GM12873 (cell line): ENCODE results near the gene CYS1.

Source experiments
- CTCF ChIP-seq: IDR thresholded peaks from 2 replicates; pipeline ENCODE4 v1.5.1; 2012; ENCODE audit warnings: low read depth, mild to moderate bottlenecking, moderate library complexity, low read length, control low read depth; ENCODE audit not compliant: insufficient read depth; ENCODE audit errors: missing control alignments

The CYS1 gene

GRCh38 chr2:10079870-10080535 lies at the start of gene CYS1:
Gene CYS1 (minus strand): TSS chr2:10080411. CDS start chr2:10080223, 188 bp downstream.
- TF ChIP-seq CTCF: no peak

- TF ChIP-seq CTCF: no peak
These were observed 49.3 kb upstream of the CYS1 start for GRCh38 chr2:10129490-10129889.

GRCh38 chr2:10128420-10128819 lies 48.2 kb upstream of the CYS1 start:
- TF ChIP-seq CTCF: no peak

- TF ChIP-seq CTCF: no peak
These were observed 46.4 kb upstream of the CYS1 start for GRCh38 chr2:10126632-10127026.

GRCh38 chr2:10125842-10126631 lies 45.8 kb upstream of the CYS1 start:
- no peak for TF ChIP-seq CTCF

- peak; percentile 57 for TF ChIP-seq CTCF
These were observed 44.4 kb upstream of the CYS1 start for GRCh38 chr2:10124538-10125045.

GRCh38 chr2:10123281-10123680 lies 43.1 kb upstream of the CYS1 start:
- TF ChIP-seq CTCF: no peak
